Endothelial cell of umbilical vein (primary cell): ENCODE results near the gene ADCY5.

Experiments
- EZH2 ChIP-seq: IDR thresholded peaks from 2 replicates; pipeline ENCODE4 v1.6.1; 2012; ENCODE audit warnings: borderline replicate concordance, low read depth, mild to moderate bottlenecking, moderate library complexity, low read length, inconsistent platforms; ENCODE audit not compliant: severe bottlenecking
- FOS ChIP-seq: IDR thresholded peaks from 2 replicates; pipeline ENCODE4 v1.6.1; 2011; ENCODE audit warnings: mild to moderate bottlenecking, low read length, moderate library complexity, borderline replicate concordance; ENCODE audit not compliant: insufficient read depth
- GATA2 ChIP-seq: IDR thresholded peaks from 2 replicates; pipeline ENCODE4 v1.7.0; 2011; ENCODE audit warnings: low read depth, mild to moderate bottlenecking, moderate library complexity, mixed read lengths, low read length; ENCODE audit not compliant: insufficient read length, insufficient read depth
- JUN ChIP-seq: IDR thresholded peaks from 2 replicates; pipeline ENCODE4 v1.6.1; 2011; ENCODE audit warnings: borderline replicate concordance, low read depth; ENCODE audit not compliant: insufficient read length, insufficient read depth
- MYC ChIP-seq: IDR thresholded peaks from one replicate; pipeline ENCODE4 v1.6.1; 2011; ENCODE audit warnings: mild to moderate bottlenecking, low read depth, low read length
- POLR2A ChIP-seq: IDR thresholded peaks from 2 replicates; pipeline ENCODE4 v1.6.1; 2012; ENCODE audit warnings: low read depth, mild to moderate bottlenecking, control low read depth, low read length
- POLR2AphosphoS5 ChIP-seq: IDR thresholded peaks from 2 replicates; pipeline ENCODE4 v1.6.1; 2012; ENCODE audit warnings: low read depth, mild to moderate bottlenecking, control low read depth, low read length, moderate library complexity; ENCODE audit not compliant: insufficient read depth
- TF ChIP-seq, protein P1 (sequence below), 2 donors: IDR thresholded peaks; 1 replicate in 1 of 2; 2 replicates in 1 of 2; pipeline ENCODE4 v1.5.1; 2011; ENCODE audit warnings: low read length in 2 of 2, mild to moderate bottlenecking in 2 of 2, moderate library complexity in 2 of 2, control low read depth in 1 of 2, inconsistent platforms in 1 of 2, low read depth in 1 of 2; ENCODE audit not compliant: insufficient read depth in 1 of 2; ENCODE audit errors: extremely low read depth in 1 of 2
- TF ChIP-seq, protein P2 (sequence below): IDR thresholded peaks from 2 replicates; pipeline ENCODE4 v1.6.1; 2011; ENCODE audit not compliant: insufficient read depth, insufficient read length

DNA sequence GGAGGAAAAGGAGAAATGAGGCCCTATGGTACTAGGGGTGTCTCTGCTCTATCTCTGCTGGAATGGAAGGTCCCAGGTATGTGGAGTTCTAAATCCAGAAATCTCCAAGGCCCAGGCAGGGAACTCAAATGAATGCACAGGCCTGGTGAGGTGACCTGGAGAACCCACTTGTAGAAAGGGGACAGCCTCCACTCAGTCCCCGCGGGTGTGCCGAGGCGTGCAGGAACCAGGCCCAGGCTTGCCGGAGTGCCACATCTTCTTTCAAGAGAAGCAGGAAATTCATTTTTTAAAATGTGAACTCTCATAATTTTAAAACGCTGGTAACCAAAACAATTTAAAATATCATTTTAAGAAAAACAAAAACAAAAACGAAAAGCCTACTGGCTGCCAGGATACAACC lies 32.2 kb upstream of the ADCY5 start:
- TF ChIP-seq EZH2 (no peak), POLR2A (no peak), POLR2AphosphoS5 (no peak), MYC (no peak), GATA2 (no peak), JUN (no peak), FOS (no peak)
- TF ChIP-seq, protein P1, sequence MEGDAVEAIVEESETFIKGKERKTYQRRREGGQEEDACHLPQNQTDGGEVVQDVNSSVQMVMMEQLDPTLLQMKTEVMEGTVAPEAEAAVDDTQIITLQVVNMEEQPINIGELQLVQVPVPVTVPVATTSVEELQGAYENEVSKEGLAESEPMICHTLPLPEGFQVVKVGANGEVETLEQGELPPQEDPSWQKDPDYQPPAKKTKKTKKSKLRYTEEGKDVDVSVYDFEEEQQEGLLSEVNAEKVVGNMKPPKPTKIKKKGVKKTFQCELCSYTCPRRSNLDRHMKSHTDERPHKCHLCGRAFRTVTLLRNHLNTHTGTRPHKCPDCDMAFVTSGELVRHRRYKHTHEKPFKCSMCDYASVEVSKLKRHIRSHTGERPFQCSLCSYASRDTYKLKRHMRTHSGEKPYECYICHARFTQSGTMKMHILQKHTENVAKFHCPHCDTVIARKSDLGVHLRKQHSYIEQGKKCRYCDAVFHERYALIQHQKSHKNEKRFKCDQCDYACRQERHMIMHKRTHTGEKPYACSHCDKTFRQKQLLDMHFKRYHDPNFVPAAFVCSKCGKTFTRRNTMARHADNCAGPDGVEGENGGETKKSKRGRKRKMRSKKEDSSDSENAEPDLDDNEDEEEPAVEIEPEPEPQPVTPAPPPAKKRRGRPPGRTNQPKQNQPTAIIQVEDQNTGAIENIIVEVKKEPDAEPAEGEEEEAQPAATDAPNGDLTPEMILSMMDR (IDR thresholded peaks at IDR 0.05; ENCODE audit: extremely low read depth in 1 of 2, insufficient read depth in 1 of 2, low read depth in 1 of 2, low read length in 2 of 2), result no peak
- TF ChIP-seq, protein P2, sequence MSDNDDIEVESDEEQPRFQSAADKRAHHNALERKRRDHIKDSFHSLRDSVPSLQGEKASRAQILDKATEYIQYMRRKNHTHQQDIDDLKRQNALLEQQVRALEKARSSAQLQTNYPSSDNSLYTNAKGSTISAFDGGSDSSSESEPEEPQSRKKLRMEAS, result no peak
